Measurements from ENCODE around the gene DNLZ. TPM values are rescaled to one million over a fixed set of nuclear protein-coding genes. Genes with fewer than 3 reads are reported as not detected.

DNLZ gene
- total and polyA plus RNA-seq, 9 of the 15 experiments (the other 6 are each of a cell fraction or from before 2014, with no cell fraction given): 0.17 to 44.6 (median 3.4) TPM

DNA sequence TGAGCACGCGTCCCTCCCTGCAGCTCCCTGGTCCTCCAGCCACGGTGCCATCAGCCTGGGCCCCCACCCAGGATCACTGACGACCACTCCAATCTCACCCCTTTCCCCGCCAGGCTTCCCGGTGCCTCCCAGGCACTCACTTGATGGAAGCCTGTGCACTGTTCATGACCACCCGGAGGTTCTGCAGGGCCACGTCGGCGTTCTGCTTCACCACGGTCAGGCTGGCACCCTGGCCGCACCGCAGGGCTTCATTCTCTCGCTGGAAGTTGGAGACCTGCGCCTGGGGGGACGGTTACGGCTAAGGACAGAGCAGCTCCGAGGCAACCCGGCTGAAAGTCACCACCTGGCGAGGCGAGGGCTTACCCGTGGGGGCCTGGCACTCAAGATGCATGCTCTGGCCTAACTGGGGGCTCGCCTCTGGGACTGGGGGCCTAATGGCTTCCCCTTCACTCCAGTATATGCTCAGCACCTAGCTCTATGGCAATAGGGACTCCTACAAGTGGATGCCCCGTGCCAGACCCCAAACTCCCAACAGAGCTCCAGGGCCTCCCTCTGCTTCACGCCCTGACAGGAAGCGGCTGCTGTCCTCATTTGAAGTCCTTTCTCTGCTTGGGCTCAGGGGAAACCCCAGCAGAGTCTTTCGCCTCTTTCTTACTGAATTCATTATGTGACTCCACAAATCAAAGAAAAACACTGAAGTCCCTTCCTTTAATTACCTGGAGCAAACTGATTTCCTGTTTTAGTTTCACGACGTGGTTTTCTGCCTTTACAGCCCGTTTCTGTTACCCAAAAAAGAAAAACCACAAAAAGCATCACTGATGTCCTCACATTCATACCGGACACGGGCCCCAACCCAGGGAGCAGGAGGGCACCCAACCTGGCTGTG is 40.6 kb upstream of the DNLZ start:
- intact Hi-C loops (cut with micrococcal nuclease) (no loop called here), in situ Hi-C loops (cut with MboI) (no loop called here)
- 94% methylated on average over 28 of the region's 32 CpGs for WGBS (ENCODE audit: insufficient coverage, low coverage, missing lambda C conversion rate)
- H3K27ac ChIP-seq (ENCODE audit: extremely low read depth, low read depth, low read length): no peak overlapping the region
- peaks cover 31% of the 10 kb centered on the region for H3K79me2 ChIP-seq (ENCODE audit: control insufficient read depth, insufficient read depth, low read length)
- POLR2A ChIA-PET: interaction anchor here (0.6 to 1.3 kb wide), 6 partner anchors 10 to 112 kb away, joined by 3 to 5 read pairs (median 3); partner anchors contain the start of gene DNLZ
- H3K9me3 ChIP-seq (replicated peaks; ENCODE audit: control insufficient read depth, insufficient read depth, low read depth, low read length): no peaks in the 10 kb centered on the region
- peak overlapping the region in 1 of 2 experiments; percentile 47; a peak in 1 of 4 replicates for H3K9ac ChIP-seq (ENCODE audit: insufficient read depth in 1 of 2, low read depth in 2 of 2, low read length in 2 of 2)
- FAIRE-seq (no peak), DNase-seq (ENCODE audit: extremely low read depth in 1 of 4, low spot score in 3 of 4) (no peak), ATAC-seq (no peak)
- H3K4me1 ChIP-seq (replicated peaks in 1 of 2; ENCODE audit: control insufficient read depth in 2 of 2, insufficient read depth in 2 of 2, low read length in 2 of 2): peaks cover 5 to 51% of the 10 kb centered on the region in 2 experiments; a peak in 4 of 5 replicates
- no peak overlapping the region for H3K4me2 ChIP-seq (ENCODE audit: insufficient read depth, low read length)
- CTCF ChIA-PET (ENCODE audit: low intra/inter-chr PET ratio): no interaction called here
- H4K20me1 ChIP-seq (replicated peaks; ENCODE audit: control insufficient read depth, insufficient read depth, low read length): no peaks in the 10 kb centered on the region
- no peak overlapping the region for H2AFZ ChIP-seq (ENCODE audit: low read depth, low read length)
- no TSS peak for BruUV-seq (replicated peaks)
- H3K9me1 ChIP-seq (ENCODE audit: control insufficient read depth, insufficient read depth, low read length): no peaks in the 10 kb centered on the region
- no peaks in the 10 kb centered on the region for H3K27me3 ChIP-seq (ENCODE audit: control insufficient read depth in 2 of 2, insufficient read depth in 2 of 2, low read length in 2 of 2)
- TF ChIP-seq PHB2 (IDR thresholded peaks at IDR 0.05; ENCODE audit: low read depth) (no peak), ETV5 (CRISPR knock-in tag; IDR thresholded peaks at IDR 0.05; ENCODE audit: low read depth) (no peak), SUPT5H (IDR thresholded peaks at IDR 0.05) (peak; percentile 51; the same call in 1 of the 2 replicates), FOS (IDR thresholded peaks at IDR 0.05; ENCODE audit: extremely low read depth, insufficient read length) (no peak), CCAR2 (IDR thresholded peaks at IDR 0.05; ENCODE audit: low read depth, low read length) (no peak), KAT7 (CRISPR knock-in tag; IDR thresholded peaks at IDR 0.05; ENCODE audit: borderline replicate concordance) (no peak), POLR2A (conservative IDR thresholded peaks at IDR 0.05) (0 out of 2 replicates have a peak, but pooled peaks have one; percentile 42), SPI1 (IDR thresholded peaks at IDR 0.05; ENCODE audit: borderline replicate concordance, low read depth, low read length) (no peak), FOXJ3 (CRISPR knock-in tag; IDR thresholded peaks at IDR 0.05) (no peak), ARHGAP35 (IDR thresholded peaks at IDR 0.05; ENCODE audit: partially characterized antibody) (no peak), LARP7 (IDR thresholded peaks at IDR 0.05) (no peak), RBFOX2 (IDR thresholded peaks at IDR 0.05; ENCODE audit: low read depth, low read length) (peak; percentile 59), CREM (IDR thresholded peaks at IDR 0.05; ENCODE audit: low read depth) (no peak), CSDE1 (IDR thresholded peaks at IDR 0.05) (no peak), SMARCE1 (IDR thresholded peaks at IDR 0.05) (no peak), NCOR1 (IDR thresholded peaks at IDR 0.05) (no peak), EZH2 (IDR thresholded peaks at IDR 0.05; ENCODE audit: borderline replicate concordance, low read depth, low read length) (no peak), ZNF57 (CRISPR knock-in tag; IDR thresholded peaks at IDR 0.05) (no peak), POLR2G (IDR thresholded peaks at IDR 0.05; ENCODE audit: low read depth, low read length) (peak; percentile 70), THRAP3 (IDR thresholded peaks at IDR 0.05; ENCODE audit: borderline replicate concordance) (no peak), SRSF7 (optimal IDR thresholded peaks at IDR 0.05; ENCODE audit: low read depth, low read length) (no peak)
- TF ChIP-seq, protein P1, sequence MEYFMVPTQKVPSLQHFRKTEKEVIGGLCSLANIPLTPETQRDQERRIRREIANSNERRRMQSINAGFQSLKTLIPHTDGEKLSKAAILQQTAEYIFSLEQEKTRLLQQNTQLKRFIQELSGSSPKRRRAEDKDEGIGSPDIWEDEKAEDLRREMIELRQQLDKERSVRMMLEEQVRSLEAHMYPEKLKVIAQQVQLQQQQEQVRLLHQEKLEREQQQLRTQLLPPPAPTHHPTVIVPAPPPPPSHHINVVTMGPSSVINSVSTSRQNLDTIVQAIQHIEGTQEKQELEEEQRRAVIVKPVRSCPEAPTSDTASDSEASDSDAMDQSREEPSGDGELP (CRISPR knock-in tag; IDR thresholded peaks at IDR 0.05; ENCODE audit: borderline replicate concordance): no peak
- TF ChIP-seq, protein P2, sequence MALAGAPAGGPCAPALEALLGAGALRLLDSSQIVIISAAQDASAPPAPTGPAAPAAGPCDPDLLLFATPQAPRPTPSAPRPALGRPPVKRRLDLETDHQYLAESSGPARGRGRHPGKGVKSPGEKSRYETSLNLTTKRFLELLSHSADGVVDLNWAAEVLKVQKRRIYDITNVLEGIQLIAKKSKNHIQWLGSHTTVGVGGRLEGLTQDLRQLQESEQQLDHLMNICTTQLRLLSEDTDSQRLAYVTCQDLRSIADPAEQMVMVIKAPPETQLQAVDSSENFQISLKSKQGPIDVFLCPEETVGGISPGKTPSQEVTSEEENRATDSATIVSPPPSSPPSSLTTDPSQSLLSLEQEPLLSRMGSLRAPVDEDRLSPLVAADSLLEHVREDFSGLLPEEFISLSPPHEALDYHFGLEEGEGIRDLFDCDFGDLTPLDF (CRISPR knock-in tag; IDR thresholded peaks at IDR 0.05): no peak
- peaks cover 73% of the 10 kb centered on the region for H3K36me3 ChIP-seq (ENCODE audit: control insufficient read depth, insufficient read depth, low read length)
- H3K4me3 ChIP-seq: no peak overlapping the region

Data from K562 (cell line).